ENCODE results near the gene APCDD1L.
A peak's percentile ranks its signal among the peaks of the same experiment; 100 is the strongest.

Gene APCDD1L

DNA sequence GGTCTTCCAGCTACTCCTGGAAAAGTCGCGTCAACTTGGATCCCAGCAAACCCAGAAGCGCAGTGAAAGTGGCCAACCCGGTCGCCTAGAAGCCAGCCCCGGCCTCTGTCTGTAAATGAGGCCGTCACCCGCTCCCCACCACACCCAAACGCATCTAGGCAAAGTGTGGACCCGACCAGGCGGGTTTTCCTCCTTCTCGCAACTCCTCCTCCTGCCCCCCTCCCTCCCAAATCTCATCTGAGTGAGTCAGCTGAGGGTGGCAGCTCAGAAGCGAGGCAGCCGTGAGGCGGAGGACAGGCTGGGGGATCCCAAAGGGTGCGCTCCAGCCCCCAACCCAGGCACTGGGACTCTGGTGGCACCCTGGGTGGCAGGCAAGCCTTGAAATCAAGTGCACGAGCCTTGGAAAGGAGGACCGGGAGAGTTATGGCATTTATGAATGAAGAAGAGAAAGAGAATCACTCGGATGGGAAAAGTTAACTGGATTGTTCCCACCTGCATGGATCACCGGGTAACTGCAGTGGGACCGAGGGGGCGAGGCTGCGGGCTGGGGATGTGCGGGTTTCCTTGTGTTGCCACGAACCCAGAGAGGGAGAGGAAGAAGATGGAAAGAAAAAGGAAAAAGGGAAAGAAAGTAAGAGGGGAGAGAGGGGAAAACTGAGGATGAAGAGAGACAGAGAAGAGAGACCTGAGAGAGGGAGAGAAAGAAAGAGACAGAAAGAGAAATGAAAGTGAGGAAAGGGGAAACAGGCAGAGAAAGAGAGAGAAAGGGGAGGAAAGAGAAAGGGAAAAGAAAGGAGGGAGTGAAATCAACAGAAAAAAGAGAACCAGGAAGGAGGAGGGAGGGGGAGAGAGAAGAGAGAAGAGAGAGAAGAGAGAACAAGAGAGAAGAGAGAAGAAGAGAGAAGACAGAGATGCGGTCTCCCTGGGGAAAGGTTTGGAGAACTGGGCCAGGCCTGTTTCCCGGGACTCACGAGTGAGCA, at the start of gene APCDD1L:
TSS of gene APCDD1L (minus strand) at position 167 of the 980 bp plus-strand sequence. CDS start 692 bp downstream, outside the sequence.
- DNase-seq = no peak

- DNase-seq = no peak
These were observed 44.1 kb upstream of the APCDD1L start for GRCh38 chr20:58559368-58559729.

DNA sequence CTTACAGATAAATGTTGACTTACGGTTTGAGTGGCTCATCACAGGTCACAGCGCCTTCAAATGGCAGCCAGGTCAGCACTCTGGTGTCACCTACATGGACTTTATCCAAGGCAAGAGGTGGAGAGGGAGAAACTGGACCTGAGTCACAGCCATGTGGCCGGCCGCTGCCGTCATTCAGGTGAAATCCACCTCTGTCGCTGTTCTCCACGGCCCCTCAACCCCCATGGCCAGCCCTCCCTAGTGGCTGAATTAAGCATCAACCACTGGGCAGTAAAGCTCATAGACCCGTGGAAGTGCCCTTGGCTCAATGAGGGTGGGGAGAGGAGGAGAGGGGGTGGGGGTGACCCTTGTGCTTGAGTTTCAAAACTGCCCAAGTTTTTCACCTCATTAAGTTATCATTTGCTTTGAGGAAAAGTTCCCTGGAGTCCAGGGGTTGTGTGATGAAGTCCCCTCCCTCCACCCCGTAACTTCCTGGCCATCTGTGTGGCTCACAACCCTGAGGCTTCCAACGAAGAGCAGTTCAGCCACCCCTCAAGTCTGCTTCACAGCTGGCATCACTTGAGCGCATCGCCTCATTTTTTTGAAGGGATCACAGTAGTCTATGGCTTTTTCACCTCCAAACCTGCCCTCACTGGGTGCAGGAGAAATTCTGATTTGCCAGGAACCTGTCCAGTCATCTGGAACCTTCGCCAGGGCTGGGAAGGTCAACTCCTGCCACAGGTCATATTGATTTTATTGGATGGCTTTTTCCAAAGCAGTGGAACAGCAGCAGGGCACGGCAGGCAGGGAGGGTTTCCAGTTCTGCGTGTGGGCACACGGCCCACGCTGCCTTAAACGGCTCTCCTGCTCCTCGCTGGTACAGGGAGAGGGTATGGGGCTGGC, 43.5 kb upstream of the APCDD1L start:
- no peak for DNase-seq

DNA sequence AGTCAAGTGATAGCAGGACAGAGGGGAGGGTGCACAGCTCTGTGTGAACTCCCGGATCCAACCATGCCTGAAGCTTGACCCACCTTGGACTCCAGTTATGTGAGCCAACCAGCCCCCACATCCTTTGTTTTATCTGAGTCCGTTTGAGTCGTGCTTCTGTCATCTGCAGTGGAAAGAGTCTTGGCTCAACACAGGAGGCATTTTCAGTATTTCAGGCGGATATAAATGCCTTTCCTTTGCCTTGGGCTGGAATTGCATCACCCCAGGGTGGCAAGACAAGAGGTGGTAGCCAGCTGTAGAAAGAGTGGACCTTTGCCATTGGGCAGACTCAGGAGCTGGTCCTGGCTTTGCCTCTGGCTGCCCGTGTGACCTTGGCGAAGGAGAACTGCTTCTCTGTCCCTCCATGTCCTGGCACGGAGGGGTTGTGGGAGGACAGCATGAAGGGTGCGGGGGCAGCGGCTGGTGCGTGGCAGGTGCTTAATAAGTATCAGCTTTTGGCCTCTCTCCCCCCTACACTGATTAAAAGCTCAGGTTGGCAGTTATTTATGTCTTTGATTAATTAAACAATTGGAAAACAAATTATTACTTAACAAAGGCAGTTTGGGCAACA, 42.6 kb upstream of the APCDD1L start:
- no peak for DNase-seq

GRCh38 chr20:58556961-58557360, 41.8 kb upstream of the APCDD1L start:
- DNase-seq = no peak

GRCh38 chr20:58555078-58555765, 40.0 kb upstream of the APCDD1L start:
- no peak for DNase-seq

GRCh38 chr20:58554541-58554940, 39.3 kb upstream of the APCDD1L start:
- DNase-seq = no peak

GRCh38 chr20:58553841-58554240, 38.6 kb upstream of the APCDD1L start:
- DNase-seq = peak; percentile 89

DNA sequence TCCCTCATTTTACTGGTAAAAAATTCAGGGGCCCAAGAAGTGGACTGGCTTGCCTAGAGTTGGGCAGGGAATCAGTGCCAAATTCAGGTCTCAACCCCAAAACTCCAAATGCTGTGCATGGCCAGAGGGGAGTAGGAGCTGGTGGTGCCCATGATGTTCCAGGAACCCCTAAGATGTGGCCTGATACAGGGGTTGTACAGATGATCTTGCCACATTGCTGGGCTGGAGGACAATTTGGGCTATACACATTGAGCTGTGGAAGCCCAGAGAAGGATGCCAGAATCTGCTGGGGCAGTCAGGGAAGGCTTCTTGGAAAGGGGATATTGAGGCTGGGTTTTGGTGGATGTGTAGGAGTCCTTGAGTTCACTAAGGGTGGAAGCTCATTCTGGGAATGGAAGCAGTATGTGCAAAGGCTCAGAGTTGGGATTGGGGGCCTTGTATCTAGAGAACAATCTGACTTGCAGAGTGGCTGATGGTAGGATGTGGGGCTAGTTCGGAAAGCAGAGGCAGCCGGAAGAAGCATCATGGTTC, 38.0 kb upstream of the APCDD1L start:
- DNase-seq = no peak

- DNase-seq = no peak
These were observed 37.3 kb upstream of the APCDD1L start for GRCh38 chr20:58552366-58552934.

GRCh38 chr20:58551631-58552030, 36.4 kb upstream of the APCDD1L start:
- DNase-seq = no peak

DNA sequence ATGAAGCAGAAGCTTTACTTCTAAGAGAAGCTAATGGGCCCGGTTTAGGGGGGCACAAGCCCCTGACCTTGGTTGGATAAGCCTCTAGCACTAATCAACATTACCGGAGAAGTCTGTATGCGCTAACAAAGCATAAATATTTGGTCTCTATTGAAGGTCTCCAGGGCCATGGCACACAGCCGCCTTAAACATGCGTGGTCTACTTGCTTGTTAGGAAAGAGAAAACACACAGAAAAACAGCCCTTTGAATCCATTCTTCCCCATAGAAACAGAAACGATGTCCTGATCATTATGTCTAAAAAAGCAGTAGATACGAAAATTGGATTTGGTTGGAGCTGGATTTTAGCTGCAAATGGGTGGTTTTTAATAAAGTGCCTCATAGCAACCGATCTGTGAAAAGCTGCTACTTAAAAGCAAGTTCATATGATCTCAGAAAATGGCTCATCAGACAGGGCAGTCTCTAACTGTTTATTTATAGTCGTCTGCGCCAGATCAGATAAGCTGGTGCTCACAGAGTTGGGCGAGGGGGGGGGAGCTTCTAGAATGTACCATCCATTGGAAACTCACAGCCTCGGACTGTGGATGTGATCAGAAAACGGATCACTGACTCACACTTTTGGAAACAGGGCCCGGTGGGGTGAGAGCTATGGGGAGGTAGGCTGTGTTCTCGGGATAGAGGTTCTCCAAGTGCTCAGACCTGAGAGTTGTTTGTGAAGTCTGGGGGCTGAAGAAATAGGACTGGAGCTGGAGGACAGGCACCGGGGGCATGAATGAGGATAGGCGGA, 35.3 kb upstream of the APCDD1L start:
- no peak for DNase-seq

GRCh38 chr20:58549231-58550209, 34.3 kb upstream of the APCDD1L start:
- no peak for DNase-seq

GRCh38 chr20:58547623-58548475, 32.6 kb upstream of the APCDD1L start:
- DNase-seq = no peak

GRCh38 chr20:58546756-58547622, 31.8 kb upstream of the APCDD1L start:
- no peak for DNase-seq

DNA sequence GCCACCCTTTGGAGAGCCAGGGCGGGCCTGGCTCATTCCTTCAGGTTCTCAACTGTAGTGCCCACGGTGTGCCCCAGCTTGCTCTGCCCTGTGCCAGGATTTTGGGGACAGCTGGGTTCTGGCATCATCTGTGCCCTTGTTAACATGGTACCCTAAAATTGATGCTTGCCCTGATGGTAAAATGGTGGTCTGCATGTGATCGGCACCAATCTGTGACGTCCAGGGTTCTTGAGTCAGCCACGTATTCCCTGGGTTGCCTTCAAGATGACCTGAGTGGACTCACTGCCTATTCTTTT, 31.2 kb upstream of the APCDD1L start:
- DNase-seq = no peak

- no peak for DNase-seq
These were observed 30.6 kb upstream of the APCDD1L start for GRCh38 chr20:58545565-58546415.

Measured in right hindlimb (tissue), 1 donor.